HepG2 (cell line): ENCODE data around the gene RANGRF. TPM values are rescaled to one million over a fixed set of nuclear protein-coding genes. Genes with fewer than 3 reads are reported as not detected.

Experiments used
- BRCA1 ChIP-seq: sonication (generic); formaldehyde crosslinking; IDR thresholded peaks from 2 replicates; pipeline ENCODE4 v1.4.0; 2020; ENCODE audit warnings: missing genetic modification reagents
- GABPB1 ChIP-seq: IDR thresholded peaks from 2 replicates; pipeline ENCODE4 v1.6.1; 2016; ENCODE audit warnings: mild to moderate bottlenecking, missing genetic modification reagents, moderate library complexity, missing compliant biosample characterization
- HOXA3 ChIP-seq: sonication (generic); formaldehyde crosslinking; IDR thresholded peaks from 2 replicates; pipeline ENCODE4 v1.5.0; 2020; ENCODE audit warnings: missing genetic modification reagents
- NFATC3 ChIP-seq: sonication (generic); formaldehyde crosslinking; IDR thresholded peaks from 2 replicates; pipeline ENCODE4 v1.5.1; 2020; ENCODE audit warnings: mild to moderate bottlenecking, missing genetic modification reagents
- PITX1 ChIP-seq: sonication (generic); formaldehyde crosslinking; IDR thresholded peaks from 2 replicates; pipeline ENCODE4 v1.5.1; 2020; ENCODE audit warnings: mild to moderate bottlenecking, missing genetic modification reagents
- SAP130 ChIP-seq: IDR thresholded peaks from 2 replicates; pipeline ENCODE4 v1.6.1; 2016; ENCODE audit warnings: low read depth
- SRY ChIP-seq: sonication (generic); formaldehyde crosslinking; IDR thresholded peaks from 2 replicates; pipeline ENCODE4 v1.8.0; 2022; ENCODE audit warnings: mild to moderate bottlenecking, missing genetic modification reagents
- TCF7 ChIP-seq: sonication (generic); IDR thresholded peaks from 2 replicates; pipeline ENCODE4 v1.6.1; 2016; ENCODE audit warnings: antibody characterized with exemption, low read depth
- ZNF142 ChIP-seq: sonication (generic); formaldehyde crosslinking; IDR thresholded peaks from 2 replicates; pipeline ENCODE4 v1.4.0; 2020; ENCODE audit warnings: missing genetic modification reagents
- ZNF225 ChIP-seq: sonication (generic); formaldehyde crosslinking; IDR thresholded peaks from 2 replicates; pipeline ENCODE4 v1.4.0; 2020; ENCODE audit warnings: mild to moderate bottlenecking, missing genetic modification reagents
- ZNF263 ChIP-seq: sonication (generic); formaldehyde crosslinking; IDR thresholded peaks from 2 replicates; pipeline ENCODE4 v1.4.0; 2020; ENCODE audit warnings: missing genetic modification reagents
- ZNF276 ChIP-seq: sonication (generic); formaldehyde crosslinking; IDR thresholded peaks from 2 replicates; pipeline ENCODE4 v1.4.0; 2020; ENCODE audit warnings: mild to moderate bottlenecking, low read depth, missing genetic modification reagents
- ZNF430 ChIP-seq: sonication (generic); formaldehyde crosslinking; IDR thresholded peaks from 2 replicates; pipeline ENCODE4 v1.9.0; 2021; ENCODE audit warnings: mild to moderate bottlenecking, missing genetic modification reagents
- ZNF451 ChIP-seq: sonication (generic); formaldehyde crosslinking; IDR thresholded peaks from 2 replicates; pipeline ENCODE4 v1.5.0; 2020; ENCODE audit warnings: mild to moderate bottlenecking, missing genetic modification reagents
- ZSCAN21 ChIP-seq: sonication (generic); formaldehyde crosslinking; IDR thresholded peaks from 2 replicates; pipeline ENCODE4 v1.8.0; 2022; ENCODE audit warnings: mild to moderate bottlenecking, missing genetic modification reagents, moderate library complexity, borderline replicate concordance
- polyA plus RNA-seq, 8 experiments: library from polyadenylated mRNA; depleted of rRNA in 3 of 8; stranded (reverse) in 7 of 8; unstranded in 1 of 8; fragments of >200 nt; fragmentation: Illumina TruSeq in 4 of 8; extraction: Trizol in 4 of 8; gene quantifications; 2 replicates each; pipeline versions ENCODE4 v1.2.1 to v1.2.3, GENCODE V29; 2011 to 2016; ENCODE audit warnings: low read depth in 4 of 8, missing spikeins in 1 of 8, mixed read lengths in 1 of 8; ENCODE audit not compliant: insufficient read depth in 1 of 8
- total RNA-seq, 5 experiments: library from RNA; depleted of rRNA; stranded (reverse); fragments of >200 nt; fragmentation: Illumina TruSeq; extraction: Trizol; gene quantifications; 2 replicates each; pipeline ENCODE4 v1.2.3, GENCODE V29; 2016; ENCODE audit warnings: low read depth in 1 of 5
- TF ChIP-seq, protein P1 (sequence below): sonication (generic); formaldehyde crosslinking; IDR thresholded peaks from 2 replicates; pipeline ENCODE4 v1.5.1; 2020; ENCODE audit warnings: mild to moderate bottlenecking, moderate library complexity, missing genetic modification reagents
- TF ChIP-seq, protein P2 (sequence below): sonication (generic); formaldehyde crosslinking; IDR thresholded peaks from 2 replicates; pipeline ENCODE4 v1.5.0; 2020; ENCODE audit warnings: missing genetic modification reagents

The RANGRF gene
- total and polyA plus RNA-seq, 2 of the 13 experiments (the other 11 are each of a cell fraction or from before 2014, with no cell fraction given), result 18.6 to 40.7 TPM

DNA sequence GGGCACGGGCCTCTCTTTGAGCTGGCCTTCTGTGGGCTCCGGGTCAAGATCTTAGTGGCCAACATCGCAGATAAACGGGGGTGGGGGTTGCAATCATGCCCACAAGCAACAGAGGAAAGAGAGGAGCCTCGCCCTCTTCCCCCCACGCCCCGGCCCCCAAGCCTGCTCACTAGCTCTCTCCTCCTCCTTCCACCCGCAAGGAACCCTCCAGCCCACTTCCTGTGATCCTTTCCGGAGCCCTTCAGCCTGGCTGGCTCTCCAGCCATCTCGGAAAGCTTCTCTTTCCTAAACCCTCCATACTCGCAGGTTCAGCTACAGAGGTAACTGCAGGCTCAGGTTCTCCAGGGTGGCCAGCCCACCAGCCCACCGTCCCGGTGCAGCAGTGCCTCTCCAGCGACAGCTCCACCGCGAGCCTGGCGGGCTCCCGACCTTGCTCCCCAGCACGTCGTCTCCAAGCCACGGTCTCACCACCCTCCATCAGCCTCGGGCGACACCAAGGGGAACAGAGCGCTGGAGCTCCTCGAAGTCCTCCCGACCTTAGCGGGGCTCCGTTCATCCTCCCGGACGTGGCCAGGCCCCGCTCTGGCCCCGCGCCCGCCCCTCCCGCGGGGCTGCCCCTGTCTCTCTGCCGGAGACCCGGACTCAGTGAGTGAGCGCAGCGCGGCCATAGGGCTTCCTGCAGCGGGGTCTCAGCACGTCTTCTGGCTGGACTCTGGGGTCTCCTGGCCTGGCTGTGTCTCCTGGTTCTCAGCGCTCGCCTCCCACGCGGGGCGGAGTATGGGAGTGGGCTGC is 38.2 kb downstream of the RANGRF start (continued):
- 0 out of 2 replicates have a peak, but pooled peaks have one; percentile 47 for TF ChIP-seq ZNF142 (CRISPR knock-in tag)
- TF ChIP-seq, protein P1, sequence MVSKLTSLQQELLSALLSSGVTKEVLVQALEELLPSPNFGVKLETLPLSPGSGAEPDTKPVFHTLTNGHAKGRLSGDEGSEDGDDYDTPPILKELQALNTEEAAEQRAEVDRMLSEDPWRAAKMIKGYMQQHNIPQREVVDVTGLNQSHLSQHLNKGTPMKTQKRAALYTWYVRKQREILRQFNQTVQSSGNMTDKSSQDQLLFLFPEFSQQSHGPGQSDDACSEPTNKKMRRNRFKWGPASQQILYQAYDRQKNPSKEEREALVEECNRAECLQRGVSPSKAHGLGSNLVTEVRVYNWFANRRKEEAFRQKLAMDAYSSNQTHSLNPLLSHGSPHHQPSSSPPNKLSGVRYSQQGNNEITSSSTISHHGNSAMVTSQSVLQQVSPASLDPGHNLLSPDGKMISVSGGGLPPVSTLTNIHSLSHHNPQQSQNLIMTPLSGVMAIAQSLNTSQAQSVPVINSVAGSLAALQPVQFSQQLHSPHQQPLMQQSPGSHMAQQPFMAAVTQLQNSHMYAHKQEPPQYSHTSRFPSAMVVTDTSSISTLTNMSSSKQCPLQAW (CRISPR knock-in tag), result 0 out of 2 replicates have a peak, but pooled peaks have one; percentile 53
- TF ChIP-seq ZSCAN21 (CRISPR knock-in tag), result peak; percentile 55; the same call in 1 of the 2 replicates
- no peak for TF ChIP-seq NFATC3
- no peak for TF ChIP-seq BRCA1 (CRISPR knock-in tag)
- peak; percentile 38; the same call in 1 of the 2 replicates for TF ChIP-seq GABPB1 (CRISPR knock-in tag)
- TF ChIP-seq SAP130, result 0 out of 2 replicates have a peak, but pooled peaks have one; percentile 27
- TF ChIP-seq ZNF225 (CRISPR knock-in tag), result 0 out of 2 replicates have a peak, but pooled peaks have one; percentile 17
- TF ChIP-seq TCF7, result no peak
- TF ChIP-seq PITX1 (CRISPR knock-in tag), result 0 out of 2 replicates have a peak, but pooled peaks have one; percentile 12
- TF ChIP-seq, protein P2, sequence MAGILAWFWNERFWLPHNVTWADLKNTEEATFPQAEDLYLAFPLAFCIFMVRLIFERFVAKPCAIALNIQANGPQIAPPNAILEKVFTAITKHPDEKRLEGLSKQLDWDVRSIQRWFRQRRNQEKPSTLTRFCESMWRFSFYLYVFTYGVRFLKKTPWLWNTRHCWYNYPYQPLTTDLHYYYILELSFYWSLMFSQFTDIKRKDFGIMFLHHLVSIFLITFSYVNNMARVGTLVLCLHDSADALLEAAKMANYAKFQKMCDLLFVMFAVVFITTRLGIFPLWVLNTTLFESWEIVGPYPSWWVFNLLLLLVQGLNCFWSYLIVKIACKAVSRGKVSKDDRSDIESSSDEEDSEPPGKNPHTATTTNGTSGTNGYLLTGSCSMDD (CRISPR knock-in tag), result no peak
- no peak for TF ChIP-seq ZNF451 (CRISPR knock-in tag)
- peak; percentile 67 for TF ChIP-seq ZNF263 (CRISPR knock-in tag)
- peak; percentile 48; the same call in 1 of the 2 replicates for TF ChIP-seq HOXA3 (CRISPR knock-in tag)
- no peak for TF ChIP-seq SRY
- 0 out of 2 replicates have a peak, but pooled peaks have one; percentile 48 for TF ChIP-seq ZNF430 (CRISPR knock-in tag)
- no peak for TF ChIP-seq ZNF276 (CRISPR knock-in tag)
